ENCODE measurements around the gene MRC2. TPM values are rescaled to one million over a fixed set of nuclear protein-coding genes. Genes with fewer than 3 reads are reported as not detected.

MRC2 gene
- total RNA-seq, 1 donor: 1.7 TPM

DNA sequence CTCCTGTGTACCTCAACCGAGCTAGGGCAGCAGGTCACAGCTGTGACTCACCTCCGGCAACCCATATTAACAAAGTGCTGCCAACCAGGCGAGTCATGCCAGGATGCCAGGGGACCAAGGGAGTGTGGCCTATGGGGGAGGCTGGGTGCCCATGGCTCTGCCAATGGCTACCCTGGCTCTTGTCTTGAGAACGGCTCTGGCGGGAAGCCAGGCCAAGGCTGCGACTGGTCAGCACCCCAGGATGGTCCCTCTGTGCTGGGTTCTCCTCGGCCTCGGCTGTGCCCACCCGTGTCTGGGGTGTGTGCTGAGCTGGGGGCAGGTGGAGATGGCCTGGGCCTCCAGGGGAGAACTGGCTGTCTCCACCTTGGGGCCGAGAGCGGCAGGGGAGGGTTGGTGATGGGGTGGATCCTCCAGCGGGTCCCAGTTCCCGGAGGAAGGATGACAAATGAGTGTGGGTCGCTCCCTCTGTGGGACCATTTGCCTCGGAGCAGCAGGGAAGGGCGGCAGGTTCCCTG is 75.8 kb downstream of the MRC2 start:
- Histone ChIP-seq H3K4me1 (ENCODE audit: insufficient read depth, low read length) (peaks cover 15% of the 10 kb centered on the region), H3K4me3 (ENCODE audit: low read length) (no peak overlapping the region), H3K9me3 (ENCODE audit: low read depth, low read length) (no peaks in the 10 kb centered on the region), H3K27me3 (ENCODE audit: insufficient read depth, low read length) (peaks cover 9% of the 10 kb centered on the region)

DNA sequence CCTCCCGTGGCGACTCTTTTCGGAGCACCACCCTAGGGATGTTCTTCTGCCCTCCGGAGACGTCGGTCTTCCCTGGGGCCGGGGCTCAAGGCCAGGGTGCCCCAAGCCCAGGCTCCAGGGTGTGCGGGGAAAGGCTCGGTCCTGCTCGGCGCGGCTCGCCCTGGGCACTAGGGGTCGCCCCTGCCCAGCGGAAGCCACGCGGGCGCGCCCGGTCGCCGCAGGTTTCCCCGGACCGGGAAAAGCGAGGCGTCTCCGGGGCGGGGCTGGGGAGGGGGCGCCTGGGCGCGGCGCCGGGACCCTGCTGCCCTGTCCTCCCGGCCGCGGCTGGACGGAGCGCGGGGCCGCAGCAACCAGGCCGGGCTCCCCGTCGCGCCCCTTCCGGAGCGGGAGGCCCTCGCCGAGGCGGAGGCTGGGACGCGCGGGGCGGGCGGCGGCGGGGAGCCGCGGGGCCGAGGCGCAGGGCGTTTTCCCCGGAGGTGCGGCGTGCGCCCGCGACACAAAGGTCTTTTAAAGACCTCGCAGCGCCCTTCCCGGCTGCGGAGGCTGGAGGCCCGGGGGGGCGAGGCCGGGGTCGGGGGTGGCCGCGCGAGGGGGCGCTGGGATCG is 76.4 kb downstream of the MRC2 start:
- Histone ChIP-seq H3K4me1 (ENCODE audit: insufficient read depth, low read length) (peaks cover 15% of the 10 kb centered on the region), H3K9me3 (ENCODE audit: low read depth, low read length) (no peaks in the 10 kb centered on the region), H3K4me3 (ENCODE audit: low read length) (peak overlapping the region; percentile 36), H3K27me3 (ENCODE audit: insufficient read depth, low read length) (peaks cover 9% of the 10 kb centered on the region)

DNA sequence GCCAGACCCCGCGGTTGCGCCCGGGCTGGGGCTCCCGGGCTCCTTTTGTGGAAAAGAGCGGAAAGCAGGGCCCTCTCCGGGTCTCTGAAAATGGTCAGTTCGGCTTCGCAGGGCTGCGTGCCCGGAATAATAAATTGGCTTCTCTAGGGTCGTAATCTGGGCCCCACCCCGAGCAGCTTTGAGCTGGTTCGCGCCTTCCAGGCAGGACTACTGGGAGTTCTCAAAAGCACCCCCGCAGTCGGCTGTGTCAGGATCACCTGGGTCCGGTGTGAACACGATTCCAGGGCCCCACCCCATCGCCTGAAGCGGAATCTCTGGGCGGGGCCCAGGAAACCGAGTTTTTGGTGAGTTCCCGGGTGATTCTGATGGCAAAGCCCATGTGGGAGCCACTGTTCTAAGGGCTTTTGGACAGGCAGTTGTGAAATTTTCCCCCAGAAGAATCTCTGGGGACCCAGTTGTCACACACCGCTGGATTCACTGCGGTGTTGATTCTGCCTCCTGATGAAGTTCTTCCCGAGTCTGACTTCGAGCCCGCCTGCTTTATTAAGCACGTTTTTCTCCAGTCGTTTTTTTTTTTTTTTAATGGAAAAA is 77.0 kb downstream of the MRC2 start:
- H3K9me3 ChIP-seq (ENCODE audit: low read depth, low read length): no peaks in the 10 kb centered on the region
- H3K4me1 ChIP-seq (ENCODE audit: insufficient read depth, low read length): peaks cover 15% of the 10 kb centered on the region
- peak overlapping the region; percentile 36 for H3K4me3 ChIP-seq (ENCODE audit: low read length)
- peaks cover 9% of the 10 kb centered on the region for H3K27me3 ChIP-seq (ENCODE audit: insufficient read depth, low read length)

- H3K4me3 ChIP-seq (ENCODE audit: low read length): no peak overlapping the region
- H3K27me3 ChIP-seq (ENCODE audit: insufficient read depth, low read length): peaks cover 9% of the 10 kb centered on the region
- peaks cover 15% of the 10 kb centered on the region for H3K4me1 ChIP-seq (ENCODE audit: insufficient read depth, low read length)
- no peaks in the 10 kb centered on the region for H3K9me3 ChIP-seq (ENCODE audit: low read depth, low read length)
These were observed 77.8 kb downstream of the MRC2 start for GRCh38 chr17:62705156-62705777.

GRCh38 chr17:62705778-62706597 is 78.5 kb downstream of the MRC2 start:
- H3K4me1 ChIP-seq (ENCODE audit: insufficient read depth, low read length): peaks cover 15% of the 10 kb centered on the region
- peaks cover 9% of the 10 kb centered on the region for H3K27me3 ChIP-seq (ENCODE audit: insufficient read depth, low read length)
- H3K4me3 ChIP-seq (ENCODE audit: low read length): no peak overlapping the region
- no peaks in the 10 kb centered on the region for H3K9me3 ChIP-seq (ENCODE audit: low read depth, low read length)

GRCh38 chr17:62706598-62707424 is 79.3 kb downstream of the MRC2 start:
- Histone ChIP-seq H3K4me3 (ENCODE audit: low read length) (no peak overlapping the region), H3K27me3 (ENCODE audit: insufficient read depth, low read length) (peaks cover 9% of the 10 kb centered on the region), H3K9me3 (ENCODE audit: low read depth, low read length) (no peaks in the 10 kb centered on the region), H3K4me1 (ENCODE audit: insufficient read depth, low read length) (peaks cover 15% of the 10 kb centered on the region)

GRCh38 chr17:62707425-62707739 is 79.9 kb downstream of the MRC2 start:
- H3K9me3 ChIP-seq (ENCODE audit: low read depth, low read length): no peaks in the 10 kb centered on the region
- H3K27me3 ChIP-seq (ENCODE audit: insufficient read depth, low read length): peaks cover 9% of the 10 kb centered on the region
- no peak overlapping the region for H3K4me3 ChIP-seq (ENCODE audit: low read length)
- H3K4me1 ChIP-seq (ENCODE audit: insufficient read depth, low read length): peaks cover 15% of the 10 kb centered on the region

- H3K27me3 ChIP-seq (ENCODE audit: insufficient read depth, low read length): peaks cover 9% of the 10 kb centered on the region
- no peaks in the 10 kb centered on the region for H3K9me3 ChIP-seq (ENCODE audit: low read depth, low read length)
- H3K4me3 ChIP-seq (ENCODE audit: low read length): no peak overlapping the region
- H3K4me1 ChIP-seq (ENCODE audit: insufficient read depth, low read length): peaks cover 10% of the 10 kb centered on the region
These were observed 81.1 kb downstream of the MRC2 start for GRCh38 chr17:62708587-62708986.

GRCh38 chr17:62712171-62712581 is 84.7 kb downstream of the MRC2 start:
- no peaks in the 10 kb centered on the region for H3K27me3 ChIP-seq (ENCODE audit: insufficient read depth, low read length)
- H3K4me1 ChIP-seq (ENCODE audit: insufficient read depth, low read length): no peaks in the 10 kb centered on the region
- H3K4me3 ChIP-seq (ENCODE audit: low read length): no peak overlapping the region
- no peaks in the 10 kb centered on the region for H3K9me3 ChIP-seq (ENCODE audit: low read depth, low read length)

- H3K9me3 ChIP-seq (ENCODE audit: low read depth, low read length): no peaks in the 10 kb centered on the region
- H3K27me3 ChIP-seq (ENCODE audit: insufficient read depth, low read length): no peaks in the 10 kb centered on the region
- H3K4me1 ChIP-seq (ENCODE audit: insufficient read depth, low read length): no peaks in the 10 kb centered on the region
- H3K4me3 ChIP-seq (ENCODE audit: low read length): no peak overlapping the region
These were observed 85.8 kb downstream of the MRC2 start for GRCh38 chr17:62713086-62713881.

GRCh38 chr17:62714016-62714777 is 86.7 kb downstream of the MRC2 start:
- no peak overlapping the region for H3K4me3 ChIP-seq (ENCODE audit: low read length)
- no peaks in the 10 kb centered on the region for H3K9me3 ChIP-seq (ENCODE audit: low read depth, low read length)
- no peaks in the 10 kb centered on the region for H3K4me1 ChIP-seq (ENCODE audit: insufficient read depth, low read length)
- no peaks in the 10 kb centered on the region for H3K27me3 ChIP-seq (ENCODE audit: insufficient read depth, low read length)

- Histone ChIP-seq H3K27me3 (ENCODE audit: insufficient read depth, low read length) (no peaks in the 10 kb centered on the region), H3K9me3 (ENCODE audit: low read depth, low read length) (no peaks in the 10 kb centered on the region), H3K4me3 (ENCODE audit: low read length) (no peak overlapping the region), H3K4me1 (ENCODE audit: insufficient read depth, low read length) (peaks cover 8% of the 10 kb centered on the region)
These were observed 88.5 kb downstream of the MRC2 start for GRCh38 chr17:62715882-62716390.

GRCh38 chr17:62716834-62717588 is 89.5 kb downstream of the MRC2 start:
- Histone ChIP-seq H3K9me3 (ENCODE audit: low read depth, low read length) (no peaks in the 10 kb centered on the region), H3K4me1 (ENCODE audit: insufficient read depth, low read length) (peaks cover 8% of the 10 kb centered on the region), H3K27me3 (ENCODE audit: insufficient read depth, low read length) (no peaks in the 10 kb centered on the region), H3K4me3 (ENCODE audit: low read length) (no peak overlapping the region)

Measured in mononuclear cell (primary cell).